ENCODE data around the gene RNH1.
A peak's percentile ranks its signal among the peaks of the same experiment; 100 is the strongest.

RNH1 gene

DNA sequence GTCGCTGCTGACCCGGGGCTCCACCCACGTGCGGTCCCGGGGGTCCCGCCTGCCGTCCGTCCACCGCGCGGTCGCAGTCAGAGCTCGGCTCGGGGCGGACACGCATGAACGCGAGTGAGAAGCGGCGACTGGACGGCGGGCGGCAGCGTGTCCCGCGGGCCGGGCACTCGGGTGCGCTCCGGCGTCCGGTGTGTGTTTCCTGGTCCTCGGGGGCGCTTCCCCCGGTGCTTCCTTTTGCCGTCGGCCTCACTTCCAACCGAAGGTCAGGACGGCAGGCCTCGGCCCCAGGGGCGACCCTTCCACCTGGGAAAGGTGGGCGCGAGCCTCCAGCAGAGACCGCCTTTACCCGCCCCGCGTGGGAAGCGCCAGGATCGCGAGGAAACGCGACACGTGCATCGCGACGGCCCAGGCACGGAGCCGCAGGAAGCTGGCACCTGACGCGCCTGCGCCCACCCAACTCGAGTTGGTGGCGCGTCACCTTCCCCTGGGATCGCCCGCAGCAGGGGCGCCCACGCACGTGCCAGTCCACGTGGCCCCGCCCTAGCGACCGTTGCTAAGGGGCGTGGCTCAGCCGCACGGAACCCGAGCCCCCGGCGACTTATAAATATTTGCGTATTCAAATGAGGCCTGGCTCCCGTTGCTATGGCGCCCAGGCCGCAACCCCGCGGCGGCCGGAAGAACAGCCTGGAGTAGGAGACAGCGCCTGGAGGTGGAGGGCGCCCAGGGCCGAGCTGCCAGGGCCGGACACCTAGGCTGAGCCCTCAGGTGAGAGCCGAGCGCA lies 30.0 kb upstream of the RNH1 start, which contains the start of gene LRRC56:
LRRC56 (plus strand) TSS at position 687 of the 781 bp plus-strand sequence. CDS start 3,158 bp downstream, outside the sequence.
- peak; percentile 94 for DNase-seq

DNA sequence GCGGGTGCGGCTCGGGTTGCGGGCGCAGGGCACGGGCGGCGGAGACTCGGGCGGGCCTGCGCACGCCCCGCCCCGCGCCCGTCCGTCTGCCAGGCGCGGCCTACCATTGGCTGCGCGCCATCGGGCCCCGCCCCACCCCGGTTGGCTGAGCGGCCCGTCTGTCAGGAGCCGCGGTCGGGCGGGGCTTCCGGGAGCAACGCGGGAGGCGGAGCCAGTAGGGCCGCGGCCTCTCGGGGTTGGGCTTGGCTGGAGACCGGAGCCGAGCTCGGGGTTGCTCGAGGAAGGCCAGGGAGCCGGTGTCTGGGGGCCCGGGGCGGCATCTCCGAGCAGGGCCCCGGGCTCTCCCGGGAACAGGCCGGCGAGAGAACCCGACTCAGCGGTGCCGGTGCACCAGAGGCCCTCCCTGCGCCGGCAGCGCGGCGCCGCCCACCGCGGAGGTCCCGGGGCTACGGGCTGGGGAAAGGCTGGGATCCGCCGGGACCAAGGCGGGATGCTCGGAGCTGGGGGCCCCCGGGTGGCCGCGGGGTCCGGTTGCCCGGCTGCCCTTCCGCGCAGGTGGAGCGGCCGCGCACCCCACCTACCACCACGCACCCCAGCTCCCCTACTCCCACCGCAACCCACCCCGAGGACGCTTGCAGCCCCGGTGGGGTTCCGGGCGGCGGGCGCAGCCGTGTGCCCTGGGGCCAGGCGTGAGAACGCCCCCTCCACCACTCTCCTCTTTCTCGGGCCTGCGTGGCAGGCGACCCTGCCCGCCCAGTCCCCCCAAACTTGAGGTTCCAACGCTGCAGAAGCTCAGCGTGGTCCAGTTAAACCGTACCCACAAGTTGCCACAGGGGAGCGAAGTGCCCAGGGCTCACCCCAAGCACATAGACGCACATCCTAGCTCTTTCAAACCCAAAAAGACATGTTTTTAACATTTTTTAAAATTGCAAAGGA lies 28.7 kb upstream of the RNH1 start, which contains the start of gene HRAS:
HRAS (minus strand) TSS at position 58 of the 936 bp plus-strand sequence.
- DNase-seq, result peak; percentile 97

DNA sequence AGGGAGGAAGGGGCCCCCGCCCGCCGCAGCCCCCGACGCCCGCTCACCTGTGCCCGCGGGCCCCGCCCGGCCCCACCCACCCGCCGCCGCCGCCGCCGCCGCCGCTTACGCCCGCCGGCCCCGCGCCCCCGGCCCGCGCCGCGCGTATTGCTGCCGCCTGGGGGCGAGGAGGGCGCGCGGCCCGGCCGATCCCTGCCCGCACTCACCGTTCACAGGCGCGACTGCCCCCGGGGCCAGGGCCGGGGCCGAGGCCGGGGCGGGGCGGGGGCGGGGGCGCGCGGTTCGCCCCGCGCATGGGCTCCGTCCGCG lies 28.1 kb upstream of the RNH1 start:
- no peak for DNase-seq

DNA sequence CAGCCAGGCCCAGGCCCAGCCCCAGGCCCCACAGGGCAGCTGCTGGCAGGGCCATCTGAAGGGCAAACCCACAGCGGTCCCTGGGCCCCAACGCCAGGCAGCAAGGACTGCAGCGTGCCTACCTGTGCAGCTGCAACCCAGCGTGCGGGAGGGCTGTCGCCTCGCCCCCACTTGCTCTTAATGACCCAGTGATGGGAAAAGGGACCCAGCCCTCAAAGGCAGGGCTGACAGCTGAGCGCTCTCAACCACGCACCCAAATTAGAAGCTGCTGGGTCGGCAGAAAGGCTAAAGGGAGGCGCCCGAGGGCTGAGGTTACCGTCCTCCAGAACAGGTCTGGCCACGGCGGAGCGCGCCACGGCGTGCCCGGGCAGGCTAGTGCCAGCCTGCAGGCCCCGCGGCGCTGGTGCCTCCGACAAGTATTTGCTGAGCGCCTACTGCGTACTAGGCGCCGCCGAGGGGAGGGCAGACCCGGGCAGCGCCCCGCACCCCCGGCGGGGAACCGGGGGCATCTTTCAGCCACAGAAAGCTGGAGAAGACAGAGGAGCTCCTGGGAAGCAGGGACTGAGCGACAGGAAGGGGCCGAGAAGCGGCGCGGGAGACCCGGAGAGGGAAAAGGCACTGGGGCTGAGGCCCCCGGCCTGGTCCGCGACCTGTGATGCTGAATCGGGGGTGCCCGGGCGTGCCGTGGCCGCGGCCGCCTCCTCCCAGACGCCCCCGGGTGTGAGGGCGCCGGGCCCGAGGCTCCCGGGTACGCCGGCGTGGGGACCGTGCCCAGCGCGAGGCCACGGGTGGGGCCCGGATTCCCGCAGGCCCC lies 27.6 kb upstream of the RNH1 start:
- peak; percentile 62 for DNase-seq

DNA sequence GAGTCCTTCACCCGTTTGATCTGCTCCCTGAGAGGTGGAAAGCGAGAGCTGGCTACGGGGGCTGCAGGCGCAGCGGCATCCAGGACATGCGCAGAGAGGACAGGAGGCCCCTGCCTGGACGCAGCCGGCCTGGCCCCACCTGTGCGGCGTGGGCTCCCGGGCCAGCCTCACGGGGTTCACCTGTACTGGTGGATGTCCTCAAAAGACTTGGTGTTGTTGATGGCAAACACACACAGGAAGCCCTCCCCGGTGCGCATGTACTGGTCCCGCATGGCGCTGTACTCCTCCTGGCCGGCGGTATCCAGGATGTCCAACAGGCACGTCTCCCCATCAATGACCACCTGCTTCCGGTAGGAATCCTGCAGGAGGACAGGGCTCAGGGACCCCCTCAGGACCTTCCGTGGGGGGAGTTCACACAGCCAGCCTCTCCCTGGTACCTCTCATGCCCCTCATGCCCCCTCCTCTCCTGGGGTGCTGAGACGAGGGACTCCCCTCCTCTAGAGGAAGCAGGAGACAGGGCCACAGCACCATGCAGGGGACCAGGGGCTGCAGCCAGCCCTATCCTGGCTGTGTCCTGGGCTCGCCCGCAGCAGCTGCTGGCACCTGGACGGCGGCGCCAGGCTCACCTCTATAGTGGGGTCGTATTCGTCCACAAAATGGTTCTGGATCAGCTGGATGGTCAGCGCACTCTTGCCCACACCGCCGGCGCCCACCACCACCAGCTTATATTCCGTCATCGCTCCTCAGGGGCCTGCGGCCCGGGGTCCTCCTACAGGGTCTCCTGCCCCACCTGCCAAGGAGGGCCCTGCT lies 26.7 kb upstream of the RNH1 start:
- DNase-seq, result no peak

DNA sequence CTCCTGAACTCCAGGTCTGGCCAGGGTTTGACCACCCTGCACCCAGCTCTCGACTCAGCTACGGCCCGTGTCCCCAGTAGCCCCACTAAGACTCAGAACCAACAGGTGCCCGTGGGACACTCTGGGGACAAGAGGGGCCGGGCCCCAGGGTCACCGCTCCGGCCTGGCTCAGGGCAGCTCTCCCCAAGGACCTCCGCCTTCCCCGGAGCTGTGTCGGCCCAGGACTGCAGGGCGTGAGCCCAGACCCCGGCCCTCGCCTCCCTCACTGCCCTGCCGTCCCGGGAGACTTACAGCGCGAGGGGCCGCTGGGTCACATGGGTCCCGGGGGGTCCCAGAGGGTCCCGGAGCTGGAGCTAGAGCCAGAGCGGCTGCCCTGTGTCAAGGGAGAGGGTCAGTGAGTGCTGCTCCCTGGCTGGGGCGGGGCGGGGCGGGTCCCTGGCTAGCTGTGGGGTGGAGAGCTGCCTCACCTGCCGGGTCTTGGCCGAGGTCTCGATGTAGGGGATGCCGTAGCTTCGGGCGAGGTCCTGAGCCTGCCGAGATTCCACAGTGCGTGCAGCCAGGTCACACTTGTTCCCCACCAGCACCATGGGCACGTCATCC lies 26.0 kb upstream of the RNH1 start:
- no peak for DNase-seq

DNA sequence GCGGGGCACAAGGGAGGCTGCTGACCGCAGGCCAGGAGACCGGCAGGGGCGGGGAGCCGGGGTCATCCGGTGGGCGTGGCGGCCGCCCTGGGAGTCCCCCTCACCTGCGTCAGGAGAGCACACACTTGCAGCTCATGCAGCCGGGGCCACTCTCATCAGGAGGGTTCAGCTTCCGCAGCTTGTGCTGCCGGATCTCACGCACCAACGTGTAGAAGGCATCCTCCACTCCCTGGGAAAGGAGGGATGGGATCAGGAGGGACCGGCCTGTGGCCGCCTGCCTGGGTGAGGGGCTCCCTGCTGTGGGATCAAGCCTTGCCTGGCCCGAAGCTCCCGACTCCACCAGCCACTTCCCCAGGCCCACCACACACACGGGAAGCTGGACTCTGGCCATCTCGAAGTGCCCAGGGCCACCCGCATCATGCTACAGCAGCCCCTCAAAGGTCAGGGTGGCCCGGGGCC lies 25.5 kb upstream of the RNH1 start:
- no peak for DNase-seq

DNA sequence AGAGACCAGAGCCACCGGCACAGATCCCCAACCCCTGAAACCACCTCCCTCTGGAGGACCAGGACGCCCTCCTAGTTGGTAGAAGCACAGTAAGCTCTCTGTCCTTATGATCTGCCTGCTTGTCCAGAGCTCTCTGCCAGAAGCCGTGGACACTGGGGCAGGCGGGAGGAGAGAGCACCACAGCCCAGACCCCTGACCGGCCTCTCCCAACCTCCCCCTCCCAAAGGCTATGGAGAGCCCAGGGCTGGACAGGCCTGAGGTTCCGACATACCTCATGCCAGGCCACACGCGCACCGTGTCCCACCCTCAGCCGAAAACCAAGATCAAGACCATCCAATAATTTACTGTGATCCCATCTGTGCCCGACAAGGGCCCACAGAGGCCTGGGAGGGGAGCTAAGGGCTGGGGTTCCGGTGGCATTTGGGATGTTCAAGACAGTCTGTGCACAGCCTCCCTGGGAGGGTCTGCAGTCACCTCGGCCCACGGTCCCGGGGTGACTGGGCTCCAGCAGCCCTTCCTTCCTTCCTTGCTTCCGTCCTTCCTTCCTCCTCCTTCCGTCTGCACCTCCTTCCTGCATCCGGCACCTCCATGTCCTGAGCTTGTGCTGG lies 25.0 kb upstream of the RNH1 start:
- no peak for DNase-seq

DNA sequence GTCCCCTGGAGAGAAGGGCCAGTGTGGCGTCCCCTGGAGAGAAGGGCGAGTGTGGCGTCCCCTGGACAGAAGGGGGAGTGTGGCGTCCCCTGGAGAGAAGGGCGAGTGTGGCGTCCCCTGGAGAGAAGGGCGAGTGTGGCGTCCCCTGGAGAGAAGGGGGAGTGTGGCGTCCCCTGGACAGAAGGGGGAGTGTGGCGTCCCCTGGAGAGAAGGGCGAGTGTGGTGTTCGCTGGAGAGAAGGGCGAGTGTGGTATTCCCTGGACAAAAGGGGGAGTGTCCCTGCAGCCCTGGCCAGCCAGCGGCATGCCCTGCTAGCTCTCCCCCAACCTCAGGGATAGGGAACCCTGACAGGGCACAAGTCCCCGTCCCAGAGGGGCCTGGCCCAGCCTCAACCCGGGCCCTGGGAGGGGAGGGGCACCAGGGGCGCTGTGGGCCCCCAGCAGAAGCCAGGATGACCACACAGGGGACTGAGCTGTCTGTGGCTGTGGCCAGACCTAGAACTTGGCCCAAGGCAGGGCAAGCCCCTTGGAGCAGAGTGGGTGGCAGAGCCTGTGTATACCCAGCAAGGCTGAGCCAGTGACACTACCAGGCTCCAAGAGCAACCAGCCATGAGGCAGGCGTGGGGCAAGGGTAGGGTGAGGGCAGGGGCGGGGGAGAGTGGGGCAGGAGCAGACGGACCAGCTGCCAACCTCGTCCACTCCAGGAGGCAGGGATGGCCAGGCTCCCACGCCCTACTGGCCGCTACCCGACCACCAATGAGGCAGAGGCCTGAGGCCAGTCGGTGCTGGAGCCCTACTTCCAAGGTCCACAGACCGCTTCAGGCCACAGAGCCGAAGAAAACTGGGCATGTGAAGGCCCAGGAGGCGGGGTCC lies 24.2 kb upstream of the RNH1 start:
- DNase-seq, result no peak

DNA sequence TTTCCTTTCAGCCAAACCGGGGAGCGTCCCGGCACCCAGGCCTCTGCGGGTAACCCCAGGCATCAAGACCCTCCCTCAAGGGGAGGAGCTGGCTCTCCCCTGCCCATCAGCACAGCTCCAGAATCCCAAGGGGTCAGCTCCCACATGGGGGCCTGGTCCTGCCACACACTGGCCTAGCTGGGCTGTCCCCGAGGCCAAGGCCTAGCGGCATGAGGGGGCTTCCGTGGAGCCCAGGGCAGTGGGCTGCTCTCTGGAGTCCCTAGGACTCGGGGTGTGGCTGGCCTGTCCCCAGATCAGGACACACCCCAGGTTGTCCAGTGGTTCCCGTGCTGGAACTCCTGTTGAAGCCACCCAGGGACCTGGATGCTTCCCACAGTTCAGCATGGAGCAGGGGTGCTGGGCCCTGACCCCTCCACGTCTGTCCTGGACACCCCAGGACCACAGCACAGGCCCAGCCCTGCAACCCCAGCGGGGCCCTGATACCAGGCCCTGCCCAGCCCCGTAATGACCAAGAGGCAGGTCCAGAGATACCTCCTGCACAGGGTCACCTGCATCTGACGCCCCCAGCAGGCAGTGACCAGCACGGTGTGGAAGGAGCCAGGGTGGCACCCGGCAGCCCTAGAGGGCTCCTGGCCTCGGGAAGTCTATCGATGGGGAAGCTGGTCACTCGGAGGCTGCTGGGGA lies 22.8 kb upstream of the RNH1 start:
- DNase-seq, result no peak

DNA sequence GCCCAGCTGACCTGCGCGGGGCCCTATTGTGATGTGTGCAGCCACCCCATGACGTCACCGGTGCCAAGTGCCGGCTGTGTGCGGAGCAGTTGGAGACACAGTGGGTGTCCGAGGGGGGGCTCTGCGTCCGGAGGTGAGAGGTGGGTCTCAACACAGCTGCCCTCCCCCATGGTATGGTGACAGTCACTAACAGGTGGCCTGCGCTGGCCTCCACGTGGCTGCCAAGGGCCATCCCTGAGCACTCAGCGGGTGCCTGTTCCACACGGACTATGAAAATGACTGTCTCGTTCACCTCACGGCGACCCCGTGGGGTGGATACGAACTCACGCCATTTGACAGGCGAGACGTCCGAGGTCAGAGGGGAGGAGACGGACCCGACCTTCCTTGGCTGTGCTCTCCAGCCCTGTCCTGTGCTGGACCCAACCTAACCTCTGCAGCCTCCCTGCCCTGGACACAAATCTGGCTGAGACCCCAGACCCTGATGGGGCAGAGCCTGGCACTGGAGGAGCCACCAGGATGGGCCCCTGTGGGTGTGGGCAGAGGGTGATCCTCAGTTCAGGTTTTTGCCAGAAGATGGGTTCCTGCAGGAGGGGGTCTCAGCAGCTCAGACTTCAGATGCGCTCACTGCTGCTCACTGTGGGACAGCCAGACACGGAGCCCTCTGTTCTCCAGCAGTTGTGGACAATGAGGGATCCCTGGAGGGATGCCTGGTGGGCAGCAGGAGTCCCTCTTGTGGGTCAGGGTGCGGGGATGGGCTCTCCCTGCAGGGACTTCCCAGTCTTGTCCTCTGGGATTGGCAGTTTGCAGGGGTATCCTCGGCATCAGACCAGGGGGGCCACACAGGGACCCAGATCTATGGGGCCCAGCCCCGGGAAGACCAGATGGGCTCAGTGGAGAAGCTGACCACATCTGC lies 22.0 kb upstream of the RNH1 start:
- DNase-seq, result no peak

DNA sequence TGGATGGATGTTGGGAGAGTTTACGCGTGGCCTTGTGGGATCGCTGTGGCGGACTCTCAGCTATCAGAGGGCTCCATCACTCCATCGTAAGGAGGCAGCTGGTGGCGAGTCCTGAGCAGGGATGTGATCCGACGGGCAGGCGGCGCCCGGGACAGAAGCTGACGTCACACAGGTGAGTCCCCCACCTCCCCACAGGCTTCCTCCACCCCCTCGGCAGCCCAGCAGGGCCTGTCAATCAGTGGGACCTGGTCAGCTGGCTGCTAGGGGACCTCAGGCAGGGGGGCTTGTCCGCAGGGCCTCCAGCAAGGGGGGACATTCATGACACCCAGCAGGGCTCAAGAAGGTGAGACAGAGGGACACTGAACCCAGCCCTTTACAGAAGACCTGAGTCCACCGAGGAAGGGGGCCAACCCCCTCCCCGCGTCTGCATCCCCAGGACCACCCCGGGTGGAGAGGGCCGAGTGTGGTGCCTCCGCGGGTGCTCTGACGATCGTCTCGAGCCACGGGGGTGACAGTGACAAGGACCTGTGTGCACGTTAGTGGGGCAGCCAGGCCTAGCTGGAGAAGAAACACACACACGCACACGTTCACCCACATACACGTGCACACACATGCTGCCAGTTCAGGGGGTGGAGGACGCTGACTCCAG lies 21.2 kb upstream of the RNH1 start:
- DNase-seq, result no peak

DNA sequence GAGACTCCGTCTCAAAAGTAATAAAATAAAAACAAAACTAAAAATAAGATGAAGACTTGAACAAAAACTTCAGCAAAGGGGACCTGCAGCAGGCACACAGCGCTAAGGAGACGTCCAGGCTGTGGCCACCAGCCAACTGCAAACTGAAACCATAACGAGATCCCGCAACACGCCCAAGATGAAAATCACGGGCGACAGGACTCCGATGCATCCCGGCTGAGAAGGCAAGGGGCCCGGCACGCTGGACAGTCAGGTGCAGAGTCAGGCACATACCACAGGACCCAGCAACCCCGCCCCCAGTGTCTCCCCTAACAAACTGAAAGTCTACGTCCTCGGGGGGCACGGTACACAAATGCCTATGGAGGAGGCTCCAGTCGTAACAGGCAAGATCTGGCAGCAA lies 19.1 kb upstream of the RNH1 start:
- no peak for DNase-seq

DNA sequence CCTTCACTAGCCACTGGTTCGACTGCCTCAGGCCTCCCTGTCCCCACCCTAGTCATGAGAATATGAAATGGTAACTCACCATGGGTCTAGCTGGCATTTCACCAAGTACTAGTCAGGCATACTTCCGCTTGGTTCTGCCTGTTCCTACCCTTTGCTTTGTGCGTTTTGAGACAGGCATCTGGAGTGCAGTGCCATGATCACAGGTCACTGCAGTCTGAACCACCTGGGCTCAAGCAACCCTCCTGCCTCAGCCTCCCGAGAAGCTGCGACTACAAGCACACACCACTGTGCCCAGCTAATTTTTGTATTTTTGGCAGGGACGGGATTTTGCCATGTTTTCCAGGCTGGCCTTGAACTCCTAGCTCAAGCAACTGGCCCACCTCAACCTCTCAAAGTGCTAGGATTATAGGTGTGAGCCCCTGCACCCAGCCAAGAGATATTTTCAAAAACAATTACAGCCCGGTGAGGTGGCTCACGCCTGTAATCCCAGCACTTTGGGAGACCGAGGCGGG lies 14.2 kb upstream of the RNH1 start:
- no peak for DNase-seq

DNA sequence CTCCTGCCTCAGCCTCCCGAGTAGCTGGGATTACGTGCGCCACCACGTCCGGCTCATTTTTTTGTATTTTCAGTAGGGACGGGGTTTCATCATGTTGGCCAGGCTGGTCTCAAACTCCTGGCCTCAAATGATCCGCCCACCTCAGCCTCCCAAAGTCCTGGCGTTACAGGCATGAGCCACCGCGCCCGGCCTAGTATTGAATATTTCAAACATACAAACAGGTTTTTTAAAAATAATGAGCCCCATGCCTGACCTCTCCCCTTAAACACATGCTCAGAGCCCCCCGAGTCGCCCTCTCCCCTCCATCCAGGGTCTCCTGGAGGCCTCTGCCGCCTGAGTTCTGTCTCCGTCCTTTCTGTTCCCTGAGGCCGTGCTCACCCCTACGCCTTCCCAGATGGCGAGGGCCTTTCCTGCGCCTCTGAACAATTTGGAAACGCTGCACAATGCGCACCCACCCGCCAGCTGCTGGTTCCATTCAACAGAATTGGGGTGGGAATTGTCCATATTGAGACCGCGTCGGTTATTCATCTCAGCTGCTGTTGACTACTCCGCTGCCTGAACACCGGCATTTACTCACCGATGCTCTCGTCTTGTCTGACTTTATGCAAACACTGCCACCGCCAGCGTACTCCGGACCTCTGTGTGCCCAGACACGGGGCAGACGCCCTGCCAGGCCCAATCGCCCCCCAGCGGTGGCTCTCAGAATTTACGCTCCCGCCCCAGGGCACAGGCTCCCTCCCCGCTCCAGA lies 13.6 kb upstream of the RNH1 start:
- no peak for DNase-seq

DNA sequence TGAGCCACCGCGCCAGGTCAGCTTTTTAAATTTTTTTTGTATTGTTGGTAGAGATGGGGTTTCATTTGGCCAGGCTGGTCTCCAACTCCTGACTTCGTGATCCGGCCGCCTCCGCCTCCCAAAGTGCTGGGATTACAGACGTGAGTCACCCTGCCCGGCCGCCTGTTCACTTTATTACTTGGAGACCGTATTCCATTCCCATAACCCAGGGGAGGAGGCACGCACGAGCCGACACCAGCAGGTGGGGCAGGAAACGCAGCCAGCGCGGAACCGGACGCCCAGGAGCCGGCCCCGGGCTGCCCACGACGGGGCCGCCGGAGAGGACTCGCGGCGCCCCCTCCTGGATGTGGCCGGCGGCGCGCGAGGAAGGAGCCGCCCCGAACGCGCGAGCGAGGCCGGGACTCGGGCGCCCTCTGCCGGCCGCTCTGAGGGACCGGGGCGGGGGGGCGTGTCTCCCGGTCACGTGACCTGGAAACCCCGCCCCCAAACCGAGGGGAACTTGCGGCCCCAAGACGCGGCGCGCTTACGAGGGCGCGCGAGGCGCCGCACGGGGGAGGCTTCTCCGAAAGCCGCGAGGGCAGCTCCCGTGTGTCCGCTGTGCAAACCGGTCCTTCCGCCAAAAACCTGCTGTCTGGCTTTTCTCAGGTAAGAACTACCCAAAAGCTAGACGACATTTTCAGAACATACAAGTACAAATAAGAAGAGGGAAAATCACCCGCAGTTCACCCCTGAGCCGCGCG lies 11.6 kb upstream of the RNH1 start:
- DNase-seq, result peak; percentile 92

All from activated CD4-positive, alpha-beta T cell treated with anti-CD3 and anti-CD28 coated beads, Interleukin-10, Interleukin-2, amounts not matched to agents 100 ng/mL and 50 ng/mL, durations not matched to agents 16 hours and 8 hours (primary cell).